HepG2 (cell line): Measurements from ENCODE around the gene ZNFX1. TPM values are rescaled to one million over a fixed set of nuclear protein-coding genes. Genes with fewer than 3 reads are reported as not detected.

Source experiments
- ATM ChIP-seq: fragments of 450-650 bp; IDR thresholded peaks from 2 replicates; pipeline ENCODE4 v1.7.1; 2017; ENCODE audit warnings: mild to moderate bottlenecking, borderline replicate concordance
- DBP ChIP-seq: sonication (generic); formaldehyde crosslinking; IDR thresholded peaks from 2 replicates; pipeline ENCODE4 v1.4.0; 2020; ENCODE audit warnings: missing genetic modification reagents; ENCODE audit errors: not compliant biosample characterization
- MAFK ChIP-seq, 2 experiments: IDR thresholded peaks in 1 of 2; conservative IDR thresholded peaks in 1 of 2; 2 replicates each; pipeline ENCODE4 v1.6.1; 2011; ENCODE audit warnings: improper control_type of control experiment in 2 of 2, low read length in 2 of 2
- MEIS1 ChIP-seq: sonication (generic); formaldehyde crosslinking; IDR thresholded peaks from 2 replicates; pipeline ENCODE4 v1.9.0; 2021; ENCODE audit warnings: mild to moderate bottlenecking, missing genetic modification reagents, moderate library complexity, borderline replicate concordance
- ONECUT2 ChIP-seq: sonication (generic); formaldehyde crosslinking; IDR thresholded peaks from 2 replicates; pipeline ENCODE4 v1.4.0; 2020; ENCODE audit warnings: missing genetic modification reagents
- PLRG1 ChIP-seq: fragments of 450-650 bp; conservative IDR thresholded peaks from 2 replicates; pipeline ENCODE4 v1.6.1; 2016
- RARG ChIP-seq: sonication (generic); formaldehyde crosslinking; IDR thresholded peaks from 2 replicates; pipeline ENCODE4 v1.4.0; 2020; ENCODE audit warnings: low read depth, mild to moderate bottlenecking, missing genetic modification reagents
- RCOR2 ChIP-seq: IDR thresholded peaks from 2 replicates; pipeline ENCODE4 v1.6.1; 2016; ENCODE audit warnings: missing biosample characterization, missing genetic modification reagents
- SMAD1 ChIP-seq: sonication (generic); formaldehyde crosslinking; IDR thresholded peaks from 2 replicates; pipeline ENCODE4 v1.4.0; 2020; ENCODE audit warnings: missing genetic modification reagents, low read depth, mild to moderate bottlenecking, borderline replicate concordance
- SPEN ChIP-seq: sonication (generic); formaldehyde crosslinking; IDR thresholded peaks from 2 replicates; pipeline ENCODE4 v1.5.1; 2020; ENCODE audit warnings: low read depth, mild to moderate bottlenecking, missing genetic modification reagents
- SRSF1 ChIP-seq: fragments of 200-400 bp; formaldehyde crosslinking; optimal IDR thresholded peaks from 2 replicates; pipeline ENCODE3; 2017; ENCODE audit warnings: mild to moderate bottlenecking, low read depth, low read length, moderate library complexity
- SRY ChIP-seq: sonication (generic); formaldehyde crosslinking; IDR thresholded peaks from 2 replicates; pipeline ENCODE4 v1.8.0; 2022; ENCODE audit warnings: mild to moderate bottlenecking, missing genetic modification reagents
- TBX3 ChIP-seq: fragments of 450-650 bp; IDR thresholded peaks from 2 replicates; pipeline ENCODE4 v1.6.1; 2017; ENCODE audit warnings: antibody characterized with exemption, mild to moderate bottlenecking, inconsistent platforms, borderline replicate concordance
- THAP7 ChIP-seq: sonication (generic); formaldehyde crosslinking; IDR thresholded peaks from 2 replicates; pipeline ENCODE4 v1.8.1; 2023; ENCODE audit warnings: mild to moderate bottlenecking, missing genetic modification reagents
- ZNF253 ChIP-seq: sonication (generic); formaldehyde crosslinking; IDR thresholded peaks from 2 replicates; pipeline ENCODE4 v1.8.0; 2022; ENCODE audit warnings: mild to moderate bottlenecking, missing genetic modification reagents, borderline replicate concordance
- ZNF468 ChIP-seq: sonication (generic); formaldehyde crosslinking; IDR thresholded peaks from 2 replicates; pipeline ENCODE4 v1.8.0; 2022; ENCODE audit warnings: mild to moderate bottlenecking, moderate library complexity, missing genetic modification reagents
- ZNF484 ChIP-seq: sonication (generic); formaldehyde crosslinking; IDR thresholded peaks from 2 replicates; pipeline ENCODE4 v1.5.1; 2020; ENCODE audit warnings: mild to moderate bottlenecking, low read depth, missing genetic modification reagents, borderline replicate concordance
- ZNF501 ChIP-seq: sonication (generic); formaldehyde crosslinking; IDR thresholded peaks from 2 replicates; pipeline ENCODE4 v1.5.1; 2020; ENCODE audit warnings: mild to moderate bottlenecking, moderate library complexity, missing genetic modification reagents
- ZNF572 ChIP-seq: sonication (generic); formaldehyde crosslinking; IDR thresholded peaks from 2 replicates; pipeline ENCODE4 v1.5.1; 2020; ENCODE audit warnings: mild to moderate bottlenecking, missing genetic modification reagents
- ZNF678 ChIP-seq: sonication (generic); formaldehyde crosslinking; IDR thresholded peaks from 2 replicates; pipeline ENCODE4 v1.4.0; 2020; ENCODE audit warnings: mild to moderate bottlenecking, missing genetic modification reagents
- ZNF782 ChIP-seq: sonication (generic); formaldehyde crosslinking; IDR thresholded peaks from 2 replicates; pipeline ENCODE4 v1.4.0; 2020; ENCODE audit warnings: missing genetic modification reagents, mild to moderate bottlenecking, borderline replicate concordance
- ZNF891 ChIP-seq: sonication (generic); formaldehyde crosslinking; IDR thresholded peaks from 2 replicates; pipeline ENCODE4 v1.5.0; 2020; ENCODE audit warnings: mild to moderate bottlenecking, missing genetic modification reagents
- polyA plus RNA-seq, 8 experiments: library from polyadenylated mRNA; depleted of rRNA in 3 of 8; stranded (reverse) in 7 of 8; unstranded in 1 of 8; fragments of >200 nt; fragmentation: Illumina TruSeq in 4 of 8; extraction: Trizol in 4 of 8; gene quantifications; 2 replicates each; pipeline versions ENCODE4 v1.2.1 to v1.2.3, GENCODE V29; 2011 to 2016; ENCODE audit warnings: low read depth in 4 of 8, missing spikeins in 1 of 8, mixed read lengths in 1 of 8; ENCODE audit not compliant: insufficient read depth in 1 of 8
- total RNA-seq, 5 experiments: library from RNA; depleted of rRNA; stranded (reverse); fragments of >200 nt; fragmentation: Illumina TruSeq; extraction: Trizol; gene quantifications; 2 replicates each; pipeline ENCODE4 v1.2.3, GENCODE V29; 2016; ENCODE audit warnings: low read depth in 1 of 5
- TF ChIP-seq, protein P1 (sequence below): sonication (generic); formaldehyde crosslinking; IDR thresholded peaks from 2 replicates; pipeline ENCODE4 v1.4.0; 2020; ENCODE audit warnings: missing genetic modification reagents

Gene ZNFX1
- total and polyA plus RNA-seq, 2 of the 13 experiments (the other 11 are each of a cell fraction or from before 2014, with no cell fraction given) = 2.9 to 11.1 TPM

- TF ChIP-seq, protein P1, sequence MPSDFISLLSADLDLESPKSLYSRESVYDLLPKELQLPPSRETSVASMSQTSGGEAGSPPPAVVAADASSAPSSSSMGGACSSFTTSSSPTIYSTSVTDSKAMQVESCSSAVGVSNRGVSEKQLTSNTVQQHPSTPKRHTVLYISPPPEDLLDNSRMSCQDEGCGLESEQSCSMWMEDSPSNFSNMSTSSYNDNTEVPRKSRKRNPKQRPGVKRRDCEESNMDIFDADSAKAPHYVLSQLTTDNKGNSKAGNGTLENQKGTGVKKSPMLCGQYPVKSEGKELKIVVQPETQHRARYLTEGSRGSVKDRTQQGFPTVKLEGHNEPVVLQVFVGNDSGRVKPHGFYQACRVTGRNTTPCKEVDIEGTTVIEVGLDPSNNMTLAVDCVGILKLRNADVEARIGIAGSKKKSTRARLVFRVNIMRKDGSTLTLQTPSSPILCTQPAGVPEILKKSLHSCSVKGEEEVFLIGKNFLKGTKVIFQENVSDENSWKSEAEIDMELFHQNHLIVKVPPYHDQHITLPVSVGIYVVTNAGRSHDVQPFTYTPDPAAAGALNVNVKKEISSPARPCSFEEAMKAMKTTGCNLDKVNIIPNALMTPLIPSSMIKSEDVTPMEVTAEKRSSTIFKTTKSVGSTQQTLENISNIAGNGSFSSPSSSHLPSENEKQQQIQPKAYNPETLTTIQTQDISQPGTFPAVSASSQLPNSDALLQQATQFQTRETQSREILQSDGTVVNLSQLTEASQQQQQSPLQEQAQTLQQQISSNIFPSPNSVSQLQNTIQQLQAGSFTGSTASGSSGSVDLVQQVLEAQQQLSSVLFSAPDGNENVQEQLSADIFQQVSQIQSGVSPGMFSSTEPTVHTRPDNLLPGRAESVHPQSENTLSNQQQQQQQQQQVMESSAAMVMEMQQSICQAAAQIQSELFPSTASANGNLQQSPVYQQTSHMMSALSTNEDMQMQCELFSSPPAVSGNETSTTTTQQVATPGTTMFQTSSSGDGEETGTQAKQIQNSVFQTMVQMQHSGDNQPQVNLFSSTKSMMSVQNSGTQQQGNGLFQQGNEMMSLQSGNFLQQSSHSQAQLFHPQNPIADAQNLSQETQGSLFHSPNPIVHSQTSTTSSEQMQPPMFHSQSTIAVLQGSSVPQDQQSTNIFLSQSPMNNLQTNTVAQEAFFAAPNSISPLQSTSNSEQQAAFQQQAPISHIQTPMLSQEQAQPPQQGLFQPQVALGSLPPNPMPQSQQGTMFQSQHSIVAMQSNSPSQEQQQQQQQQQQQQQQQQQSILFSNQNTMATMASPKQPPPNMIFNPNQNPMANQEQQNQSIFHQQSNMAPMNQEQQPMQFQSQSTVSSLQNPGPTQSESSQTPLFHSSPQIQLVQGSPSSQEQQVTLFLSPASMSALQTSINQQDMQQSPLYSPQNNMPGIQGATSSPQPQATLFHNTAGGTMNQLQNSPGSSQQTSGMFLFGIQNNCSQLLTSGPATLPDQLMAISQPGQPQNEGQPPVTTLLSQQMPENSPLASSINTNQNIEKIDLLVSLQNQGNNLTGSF (CRISPR knock-in tag) = no peak; the same call in none of the 2 replicates
- peak; percentile 89 for TF ChIP-seq ZNF501
- peak; percentile 48 for TF ChIP-seq DBP
- TF ChIP-seq THAP7 (CRISPR knock-in tag) = 0 out of 2 replicates have a peak, but pooled peaks have one; percentile 64
- peak; percentile 60; the same call in 1 of the 2 replicates for TF ChIP-seq ZNF782 (CRISPR knock-in tag)
- no peak for TF ChIP-seq ZNF484 (CRISPR knock-in tag)
- TF ChIP-seq RARG (CRISPR knock-in tag) = no peak
- TF ChIP-seq ZNF253 (CRISPR knock-in tag) = 0 out of 2 replicates have a peak, but pooled peaks have one; percentile 52
- peak; percentile 81 for TF ChIP-seq SPEN (CRISPR knock-in tag)
- no peak for TF ChIP-seq ZNF572 (CRISPR knock-in tag)
- TF ChIP-seq ZNF678 = 0 out of 2 replicates have a peak, but pooled peaks have one; percentile 18
- no peak for TF ChIP-seq SRSF1
- TF ChIP-seq MAFK (conservative IDR thresholded peaks at IDR 0.05 in 1 of 2, IDR thresholded peaks at IDR 0.05 in 1 of 2; ENCODE audit: low read length in 2 of 2) = peak; percentile 35 to 79
- no peak for TF ChIP-seq PLRG1
- no peak for TF ChIP-seq ATM
- peak; percentile 53; the same call in 1 of the 2 replicates for TF ChIP-seq MEIS1 (CRISPR knock-in tag)
- peak; percentile 28; the same call in 1 of the 2 replicates for TF ChIP-seq TBX3
- TF ChIP-seq ZNF468 = no peak
- TF ChIP-seq RCOR2 = no peak; the same call in 1 of the 2 replicates
- TF ChIP-seq ONECUT2 (CRISPR knock-in tag) = no peak
- peak; percentile 74 for TF ChIP-seq SRY (CRISPR knock-in tag)
- no peak; the same call in 1 of the 2 replicates for TF ChIP-seq ZNF891 (CRISPR knock-in tag)
- peak; percentile 96; the same call in 1 of the 2 replicates for TF ChIP-seq SMAD1 (CRISPR knock-in tag)
Measured at GRCh38 chr20:49219091-49219923, 58.5 kb downstream of the ZNFX1 start, which contains the start of gene DDX27 (continued).
